ENCODE results near the gene CCDC188.

DNA sequence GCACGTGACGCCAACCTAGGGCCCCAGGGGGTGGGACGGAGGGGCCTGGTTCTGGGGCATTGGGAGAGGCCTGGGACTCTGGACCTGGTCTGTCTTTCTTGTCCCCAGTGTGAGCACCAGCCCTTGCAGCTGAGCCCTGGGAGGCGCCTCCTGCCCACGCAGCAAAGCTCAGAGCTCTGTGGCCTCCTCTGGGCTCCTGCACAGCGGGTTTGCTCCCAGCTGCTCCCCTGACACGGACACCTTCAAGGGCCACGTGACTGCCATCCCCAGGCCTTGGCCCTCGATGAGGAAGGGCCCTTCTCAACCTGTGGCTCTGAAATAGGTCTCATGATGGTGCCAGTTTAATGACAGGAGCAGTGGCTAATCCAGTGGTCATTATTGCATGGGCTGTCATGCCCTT is 31.5 kb upstream of the CCDC188 start:
- TF ChIP-seq, protein P1, sequence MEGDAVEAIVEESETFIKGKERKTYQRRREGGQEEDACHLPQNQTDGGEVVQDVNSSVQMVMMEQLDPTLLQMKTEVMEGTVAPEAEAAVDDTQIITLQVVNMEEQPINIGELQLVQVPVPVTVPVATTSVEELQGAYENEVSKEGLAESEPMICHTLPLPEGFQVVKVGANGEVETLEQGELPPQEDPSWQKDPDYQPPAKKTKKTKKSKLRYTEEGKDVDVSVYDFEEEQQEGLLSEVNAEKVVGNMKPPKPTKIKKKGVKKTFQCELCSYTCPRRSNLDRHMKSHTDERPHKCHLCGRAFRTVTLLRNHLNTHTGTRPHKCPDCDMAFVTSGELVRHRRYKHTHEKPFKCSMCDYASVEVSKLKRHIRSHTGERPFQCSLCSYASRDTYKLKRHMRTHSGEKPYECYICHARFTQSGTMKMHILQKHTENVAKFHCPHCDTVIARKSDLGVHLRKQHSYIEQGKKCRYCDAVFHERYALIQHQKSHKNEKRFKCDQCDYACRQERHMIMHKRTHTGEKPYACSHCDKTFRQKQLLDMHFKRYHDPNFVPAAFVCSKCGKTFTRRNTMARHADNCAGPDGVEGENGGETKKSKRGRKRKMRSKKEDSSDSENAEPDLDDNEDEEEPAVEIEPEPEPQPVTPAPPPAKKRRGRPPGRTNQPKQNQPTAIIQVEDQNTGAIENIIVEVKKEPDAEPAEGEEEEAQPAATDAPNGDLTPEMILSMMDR (tag by site-specific recombination; IDR thresholded peaks at IDR 0.05) = no peak
- no peak for TF ChIP-seq ZNF19 (tag by site-specific recombination; IDR thresholded peaks at IDR 0.05; ENCODE audit: low read depth)
